HG03045 (cell line): ENCODE data around the gene CD52.
"Not testable (repeated sequence)": the region's sequence is repeated elsewhere in the genome, so short reads cannot be mapped to it uniquely, and the experiment has no call there.

Experiments
- ATAC-seq: cut with Tn5 transposase; IDR thresholded peaks from one replicate; pipeline ENCODE4 v1.9.1; 2021; ENCODE audit warnings: mild to moderate bottlenecking, moderate library complexity; ENCODE audit not compliant: unreplicated experiment

Gene CD52

GRCh38 chr1:26327956-26328362 is 10.2 kb downstream of the CD52 start:
- ATAC-seq: no peak

- ATAC-seq: no peak
Measured at GRCh38 chr1:26328597-26328996, 10.8 kb downstream of the CD52 start.

- ATAC-seq: not testable (repeated sequence)
Measured at GRCh38 chr1:26329380-26329779, 11.6 kb downstream of the CD52 start.

- no peak for ATAC-seq
Measured at GRCh38 chr1:26330276-26330675, 12.5 kb downstream of the CD52 start.

- ATAC-seq: not testable (repeated sequence)
Measured at GRCh38 chr1:26333312-26333711, 15.6 kb downstream of the CD52 start.

- ATAC-seq: no peak
Measured at GRCh38 chr1:26335774-26336476, 18.2 kb downstream of the CD52 start.

GRCh38 chr1:26336477-26337205 is 18.9 kb downstream of the CD52 start:
- ATAC-seq: no peak

- no peak for ATAC-seq
Measured at GRCh38 chr1:26337206-26337535, 19.4 kb downstream of the CD52 start.

- no peak for ATAC-seq
Measured at GRCh38 chr1:26337625-26338024, 19.9 kb downstream of the CD52 start.

- ATAC-seq: no peak
Measured at GRCh38 chr1:26338670-26339069, 20.9 kb downstream of the CD52 start.

GRCh38 chr1:26340047-26340481 is 22.3 kb downstream of the CD52 start:
- no peak for ATAC-seq

GRCh38 chr1:26344147-26344920 is 26.6 kb downstream of the CD52 start:
- ATAC-seq: no peak

GRCh38 chr1:26345718-26346117 is 28.0 kb downstream of the CD52 start:
- no peak for ATAC-seq

GRCh38 chr1:26346274-26347033 is 28.7 kb downstream of the CD52 start:
- ATAC-seq: no peak

- no peak for ATAC-seq
Measured at GRCh38 chr1:26349188-26349876, 31.6 kb downstream of the CD52 start.

GRCh38 chr1:26349877-26350244 is 32.1 kb downstream of the CD52 start:
- no peak for ATAC-seq

- ATAC-seq: no peak
Measured at GRCh38 chr1:26350343-26350700, 32.6 kb downstream of the CD52 start.

GRCh38 chr1:26350701-26351589 is 33.2 kb downstream of the CD52 start:
- ATAC-seq: no peak

GRCh38 chr1:26351590-26352337 is 34.0 kb downstream of the CD52 start:
- ATAC-seq: no peak
